ENCODE data around the gene CTIF. TPM values are rescaled to one million over a fixed set of nuclear protein-coding genes. Genes with fewer than 3 reads are reported as not detected.

CTIF gene
- total RNA-seq, 1 donor from 2014 or later: 35.1 TPM

DNA sequence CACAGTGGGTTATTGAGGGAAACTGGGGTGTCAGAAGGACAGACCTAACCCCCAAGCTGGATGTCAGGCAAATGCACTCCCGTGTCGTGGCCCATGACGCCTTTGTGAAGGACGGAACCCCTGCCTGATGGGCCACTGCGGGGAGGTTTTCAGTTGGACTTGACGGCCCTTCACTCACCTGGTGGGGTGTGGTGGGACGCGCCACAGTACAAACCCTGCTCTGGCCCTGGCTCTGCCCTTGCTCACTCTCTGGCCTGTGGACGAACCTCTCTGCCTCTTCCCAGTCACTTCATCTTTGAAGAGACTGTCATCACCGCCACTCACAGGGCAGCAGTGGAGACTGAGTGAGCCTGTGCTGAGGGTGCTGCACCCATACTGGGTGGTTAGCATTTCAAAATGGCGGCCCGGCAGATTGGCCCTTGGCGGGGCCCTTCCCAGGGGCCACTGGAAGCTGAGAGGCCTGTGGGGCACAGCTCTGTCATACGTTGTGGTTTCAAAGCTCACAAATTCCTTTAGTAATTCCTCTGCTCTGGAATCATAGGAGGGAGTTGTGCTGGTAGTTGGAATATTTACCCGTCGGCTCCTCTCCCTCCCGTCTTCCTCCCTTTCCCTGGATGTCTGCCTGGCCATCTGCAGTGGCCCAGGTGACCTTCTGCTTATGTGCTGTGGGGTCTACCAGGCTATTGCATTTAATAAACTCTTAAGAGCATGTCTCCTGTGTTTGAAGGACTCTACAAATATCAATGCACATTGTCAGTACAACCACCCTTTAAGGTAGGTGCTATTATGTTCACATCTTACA is 200.6 kb downstream of the CTIF start:
- no peak for DNase-seq (ENCODE audit: extremely low spot score in 2 of 2)
- H3K4me1 ChIP-seq: peaks cover 30% of the 10 kb centered on the region
- H3K4me3 ChIP-seq: no peak overlapping the region
- no peaks in the 10 kb centered on the region for H3K27me3 ChIP-seq
- H3K9me3 ChIP-seq: no peaks in the 10 kb centered on the region
- TF ChIP-seq POLR2AphosphoS5 (IDR thresholded peaks at IDR 0.05; ENCODE audit: insufficient read depth in 1 of 2, low read depth in 1 of 2) (no peak), POLR2A (IDR thresholded peaks at IDR 0.05) (no peak)
- TF ChIP-seq, protein P1, sequence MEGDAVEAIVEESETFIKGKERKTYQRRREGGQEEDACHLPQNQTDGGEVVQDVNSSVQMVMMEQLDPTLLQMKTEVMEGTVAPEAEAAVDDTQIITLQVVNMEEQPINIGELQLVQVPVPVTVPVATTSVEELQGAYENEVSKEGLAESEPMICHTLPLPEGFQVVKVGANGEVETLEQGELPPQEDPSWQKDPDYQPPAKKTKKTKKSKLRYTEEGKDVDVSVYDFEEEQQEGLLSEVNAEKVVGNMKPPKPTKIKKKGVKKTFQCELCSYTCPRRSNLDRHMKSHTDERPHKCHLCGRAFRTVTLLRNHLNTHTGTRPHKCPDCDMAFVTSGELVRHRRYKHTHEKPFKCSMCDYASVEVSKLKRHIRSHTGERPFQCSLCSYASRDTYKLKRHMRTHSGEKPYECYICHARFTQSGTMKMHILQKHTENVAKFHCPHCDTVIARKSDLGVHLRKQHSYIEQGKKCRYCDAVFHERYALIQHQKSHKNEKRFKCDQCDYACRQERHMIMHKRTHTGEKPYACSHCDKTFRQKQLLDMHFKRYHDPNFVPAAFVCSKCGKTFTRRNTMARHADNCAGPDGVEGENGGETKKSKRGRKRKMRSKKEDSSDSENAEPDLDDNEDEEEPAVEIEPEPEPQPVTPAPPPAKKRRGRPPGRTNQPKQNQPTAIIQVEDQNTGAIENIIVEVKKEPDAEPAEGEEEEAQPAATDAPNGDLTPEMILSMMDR (IDR thresholded peaks at IDR 0.05): no peak
- H3K27ac ChIP-seq: no peak overlapping the region
- intact Hi-C loops (cut with DNase I): no loop called here
- H3K36me3 ChIP-seq: no peaks in the 10 kb centered on the region

DNA sequence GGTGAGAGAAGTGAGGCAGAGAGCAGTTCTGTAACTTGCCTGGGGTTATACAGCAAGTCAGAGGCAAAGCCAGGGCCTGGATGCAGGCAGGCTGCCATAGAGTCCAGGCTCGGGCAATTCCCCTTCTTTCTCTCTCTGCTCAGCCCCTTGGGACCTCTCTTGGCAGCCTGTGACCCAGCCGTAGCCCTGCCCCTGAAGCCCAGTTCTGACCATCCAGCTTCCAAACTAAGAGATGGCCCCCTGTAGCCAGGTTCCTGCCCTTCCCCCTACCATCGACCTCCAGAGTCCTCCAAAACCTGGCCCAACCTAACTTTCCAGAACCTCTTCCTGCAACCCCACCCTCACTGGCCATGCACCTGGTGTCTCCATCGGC is 201.2 kb downstream of the CTIF start:
- H3K4me1 ChIP-seq: peaks cover 33% of the 10 kb centered on the region

DNA sequence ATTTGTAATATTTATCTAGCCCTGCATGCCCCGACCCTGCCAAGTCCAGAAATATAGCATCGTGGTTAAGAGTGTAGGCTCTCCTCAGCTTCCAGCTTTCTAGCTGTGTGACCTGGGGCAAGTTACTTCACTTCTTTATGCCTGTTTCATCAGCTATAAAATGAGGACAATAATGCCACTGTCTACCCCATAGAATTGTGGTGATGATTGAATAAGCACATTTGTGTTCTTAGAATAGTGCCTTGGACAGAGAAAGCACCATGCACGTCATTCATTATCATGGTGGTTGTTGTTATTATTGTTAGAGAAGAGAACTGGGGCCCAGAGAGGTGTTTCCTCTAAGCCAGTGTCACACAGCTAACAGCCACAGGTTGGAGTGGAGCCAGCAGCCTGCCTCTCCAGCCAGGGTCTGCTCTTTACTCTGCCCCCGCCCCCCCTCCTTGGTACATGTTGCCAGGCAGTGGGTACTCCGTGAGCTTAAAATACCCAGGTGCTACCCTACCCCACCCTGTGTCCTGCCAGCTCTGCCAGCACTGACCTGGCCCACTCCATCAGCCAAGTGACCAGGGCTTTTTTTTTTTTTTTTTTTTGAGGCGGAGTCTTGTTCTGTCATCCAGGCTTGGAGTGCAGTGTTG is 202.1 kb downstream of the CTIF start:
- no peaks in the 10 kb centered on the region for H3K9me3 ChIP-seq
- intact Hi-C loops (cut with DNase I): no loop called here
- no peak for DNase-seq (ENCODE audit: extremely low spot score in 2 of 2)
- no peak overlapping the region for H3K4me3 ChIP-seq
- no peaks in the 10 kb centered on the region for H3K36me3 ChIP-seq
- no peaks in the 10 kb centered on the region for H3K27me3 ChIP-seq
- H3K27ac ChIP-seq: no peak overlapping the region
- no peak for TF ChIP-seq POLR2AphosphoS5 (IDR thresholded peaks at IDR 0.05; ENCODE audit: insufficient read depth in 1 of 2, low read depth in 1 of 2)
- TF ChIP-seq POLR2A (IDR thresholded peaks at IDR 0.05): no peak
- TF ChIP-seq, protein P1 (IDR thresholded peaks at IDR 0.05): no peak
- peaks cover 35% of the 10 kb centered on the region for H3K4me1 ChIP-seq

More for the DNA sequence above, 201.2 kb downstream of the CTIF start:
- no peak overlapping the region for H3K4me3 ChIP-seq
- no peak for DNase-seq (ENCODE audit: extremely low spot score in 2 of 2)
- H3K9me3 ChIP-seq: no peaks in the 10 kb centered on the region
- TF ChIP-seq POLR2AphosphoS5 (IDR thresholded peaks at IDR 0.05; ENCODE audit: insufficient read depth in 1 of 2, low read depth in 1 of 2): no peak
- no peak for TF ChIP-seq POLR2A (IDR thresholded peaks at IDR 0.05)
- TF ChIP-seq, protein P1 (IDR thresholded peaks at IDR 0.05): no peak
- H3K27me3 ChIP-seq: no peaks in the 10 kb centered on the region
- no peak overlapping the region for H3K27ac ChIP-seq
- intact Hi-C loops (cut with DNase I): no loop called here
- no peaks in the 10 kb centered on the region for H3K36me3 ChIP-seq

DNA sequence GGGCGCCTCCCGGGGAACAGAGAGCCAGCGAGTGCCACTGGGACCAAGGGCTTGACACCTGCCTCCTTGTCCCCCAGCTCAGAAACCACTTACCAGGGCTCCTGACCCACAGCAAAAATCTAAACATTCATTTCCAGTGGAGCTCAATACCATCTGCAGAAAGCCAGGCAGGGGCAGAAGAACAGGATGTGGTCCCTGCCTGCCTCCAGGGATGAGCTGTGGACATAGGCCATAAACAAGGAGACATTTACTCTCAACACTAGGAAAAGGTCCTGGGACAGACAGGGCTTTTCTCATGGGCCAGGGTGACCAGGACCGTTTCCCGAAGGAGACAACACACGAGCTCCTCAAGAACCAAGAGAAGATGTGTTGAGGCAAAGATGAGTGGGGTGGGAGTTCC is 203.0 kb downstream of the CTIF start:
- no peak for DNase-seq (ENCODE audit: extremely low spot score in 2 of 2)
- H3K27me3 ChIP-seq: no peaks in the 10 kb centered on the region
- intact Hi-C loops (cut with DNase I): no loop called here
- TF ChIP-seq, protein P1 (IDR thresholded peaks at IDR 0.05): no peak
- no peaks in the 10 kb centered on the region for H3K9me3 ChIP-seq
- peaks cover 35% of the 10 kb centered on the region for H3K4me1 ChIP-seq
- peak overlapping the region; percentile 69 for H3K27ac ChIP-seq
- H3K36me3 ChIP-seq: no peaks in the 10 kb centered on the region
- no peak overlapping the region for H3K4me3 ChIP-seq

DNA sequence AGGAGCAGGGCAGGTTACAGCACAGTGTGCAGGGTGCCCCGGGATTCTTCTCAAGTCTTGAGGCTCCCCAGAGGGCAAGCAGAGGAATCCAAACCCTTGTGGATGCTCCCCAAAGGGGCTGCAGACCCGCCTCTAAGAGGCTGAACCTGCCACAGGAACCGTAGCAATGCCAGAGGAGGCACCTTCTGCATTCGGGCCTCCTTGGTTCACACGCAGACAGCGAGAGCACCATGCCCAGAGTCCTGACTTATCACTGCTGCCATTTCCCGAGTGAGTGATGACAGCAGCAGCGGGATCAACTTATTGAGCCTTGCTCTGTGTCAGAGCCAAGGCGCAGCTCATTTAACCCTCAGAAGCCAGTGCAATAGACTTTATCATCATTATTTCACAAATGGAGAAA is 203.5 kb downstream of the CTIF start:
- no peak for DNase-seq (ENCODE audit: extremely low spot score in 2 of 2)
- H3K4me3 ChIP-seq: no peak overlapping the region
- intact Hi-C loops (cut with DNase I): no loop called here
- TF ChIP-seq POLR2AphosphoS5 (IDR thresholded peaks at IDR 0.05; ENCODE audit: insufficient read depth in 1 of 2, low read depth in 1 of 2): no peak
- TF ChIP-seq, protein P1 (IDR thresholded peaks at IDR 0.05): no peak
- no peak for TF ChIP-seq POLR2A (IDR thresholded peaks at IDR 0.05)
- no peaks in the 10 kb centered on the region for H3K9me3 ChIP-seq
- H3K27ac ChIP-seq: peak overlapping the region; percentile 69
- peaks cover 35% of the 10 kb centered on the region for H3K4me1 ChIP-seq
- H3K27me3 ChIP-seq: no peaks in the 10 kb centered on the region
- no peaks in the 10 kb centered on the region for H3K36me3 ChIP-seq
